Measurements from ENCODE around the gene TMPRSS2. TPM values are rescaled to one million over a fixed set of nuclear protein-coding genes. Genes with fewer than 3 reads are reported as not detected.
A peak's percentile ranks its signal among the peaks of the same experiment; 100 is the strongest.

TMPRSS2 gene
- total RNA-seq, 1 donor from 2014 or later: 83.6 TPM

- H3K9me3 ChIP-seq: no peaks in the 10 kb centered on the region
- no peak for ATAC-seq
- no peaks in the 10 kb centered on the region for H3K36me3 ChIP-seq
- peaks cover 49% of the 10 kb centered on the region for H3K27me3 ChIP-seq
- no peak overlapping the region for H3K27ac ChIP-seq
- no peak overlapping the region for H3K4me3 ChIP-seq
- TF ChIP-seq, protein P1, sequence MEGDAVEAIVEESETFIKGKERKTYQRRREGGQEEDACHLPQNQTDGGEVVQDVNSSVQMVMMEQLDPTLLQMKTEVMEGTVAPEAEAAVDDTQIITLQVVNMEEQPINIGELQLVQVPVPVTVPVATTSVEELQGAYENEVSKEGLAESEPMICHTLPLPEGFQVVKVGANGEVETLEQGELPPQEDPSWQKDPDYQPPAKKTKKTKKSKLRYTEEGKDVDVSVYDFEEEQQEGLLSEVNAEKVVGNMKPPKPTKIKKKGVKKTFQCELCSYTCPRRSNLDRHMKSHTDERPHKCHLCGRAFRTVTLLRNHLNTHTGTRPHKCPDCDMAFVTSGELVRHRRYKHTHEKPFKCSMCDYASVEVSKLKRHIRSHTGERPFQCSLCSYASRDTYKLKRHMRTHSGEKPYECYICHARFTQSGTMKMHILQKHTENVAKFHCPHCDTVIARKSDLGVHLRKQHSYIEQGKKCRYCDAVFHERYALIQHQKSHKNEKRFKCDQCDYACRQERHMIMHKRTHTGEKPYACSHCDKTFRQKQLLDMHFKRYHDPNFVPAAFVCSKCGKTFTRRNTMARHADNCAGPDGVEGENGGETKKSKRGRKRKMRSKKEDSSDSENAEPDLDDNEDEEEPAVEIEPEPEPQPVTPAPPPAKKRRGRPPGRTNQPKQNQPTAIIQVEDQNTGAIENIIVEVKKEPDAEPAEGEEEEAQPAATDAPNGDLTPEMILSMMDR (IDR thresholded peaks at IDR 0.05): no peak
- intact Hi-C loops (cut with DNase I): no loop called here
- peaks cover 6% of the 10 kb centered on the region for H3K4me1 ChIP-seq
- no peak for DNase-seq
Measured at GRCh38 chr21:41509733-41510132, 1.8 kb upstream of the TMPRSS2 start.

GRCh38 chr21:41509145-41509496 is 1.2 kb upstream of the TMPRSS2 start:
- Histone ChIP-seq H3K9me3 (no peaks in the 10 kb centered on the region), H3K27me3 (peaks cover 49% of the 10 kb centered on the region), H3K36me3 (no peaks in the 10 kb centered on the region), H3K4me1 (peaks cover 6% of the 10 kb centered on the region), H3K4me3 (no peak overlapping the region), H3K27ac (no peak overlapping the region)
- ATAC-seq: no peak
- intact Hi-C loops (cut with DNase I): no loop called here
- TF ChIP-seq, protein P1 (IDR thresholded peaks at IDR 0.05): no peak
- no peak for DNase-seq

DNA sequence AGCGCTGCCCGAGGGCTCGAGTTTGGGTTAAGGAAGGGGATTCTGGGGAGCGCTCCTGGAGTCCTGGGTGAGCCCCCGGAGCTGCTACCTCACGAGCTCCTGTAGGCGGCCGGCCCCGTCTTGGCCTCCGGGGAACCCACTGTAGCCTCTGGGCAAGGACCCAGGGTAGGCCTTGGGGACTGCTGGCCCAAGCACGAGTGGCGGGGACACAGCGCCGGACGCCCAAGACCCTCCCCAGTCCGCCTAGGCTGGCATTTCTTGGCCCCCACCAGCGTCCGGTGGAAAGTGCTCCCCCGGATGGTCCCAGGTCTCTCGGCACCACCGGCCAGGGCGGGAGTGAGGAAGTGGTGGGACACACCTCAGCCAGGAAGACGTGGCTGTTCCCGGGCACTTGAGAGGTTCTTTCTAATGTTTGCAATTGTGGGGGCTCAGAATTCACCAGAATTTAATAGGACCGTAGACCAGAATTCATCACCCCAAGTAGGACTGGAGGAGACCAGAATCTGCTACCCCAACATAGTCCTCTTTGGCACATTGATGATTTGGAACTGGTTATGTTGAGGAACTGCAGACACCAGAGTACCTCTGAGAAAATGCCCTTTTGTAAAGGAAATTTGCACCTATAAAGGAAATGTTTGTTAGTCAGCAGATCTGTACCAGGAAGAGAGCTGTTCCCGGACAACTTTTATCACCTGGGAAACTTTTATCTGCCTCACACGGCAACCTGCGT is 622 bp upstream of the TMPRSS2 start:
- Histone ChIP-seq H3K4me3 (peak overlapping the region; percentile 52), H3K36me3 (no peaks in the 10 kb centered on the region), H3K9me3 (no peaks in the 10 kb centered on the region), H3K27me3 (peaks cover 49% of the 10 kb centered on the region), H3K27ac (peak overlapping the region; percentile 78), H3K4me1 (peaks cover 6% of the 10 kb centered on the region)
- DNase-seq (no peak), ATAC-seq (peak; percentile 43)
- intact Hi-C loops (cut with DNase I): no loop called here
- TF ChIP-seq, protein P1 (IDR thresholded peaks at IDR 0.05): no peak

GRCh38 chr21:41506611-41507520 is 1.1 kb downstream of the TMPRSS2 start:
- Histone ChIP-seq H3K4me3 (peak overlapping the region; percentile 52), H3K36me3 (no peaks in the 10 kb centered on the region), H3K27ac (peak overlapping the region; percentile 80), H3K27me3 (peaks cover 49% of the 10 kb centered on the region), H3K4me1 (peaks cover 6% of the 10 kb centered on the region), H3K9me3 (no peaks in the 10 kb centered on the region)
- intact Hi-C loops (cut with DNase I): no loop called here
- ATAC-seq: peak; percentile 57
- DNase-seq: peak; percentile 83
- TF ChIP-seq, protein P1 (IDR thresholded peaks at IDR 0.05): no peak

DNA sequence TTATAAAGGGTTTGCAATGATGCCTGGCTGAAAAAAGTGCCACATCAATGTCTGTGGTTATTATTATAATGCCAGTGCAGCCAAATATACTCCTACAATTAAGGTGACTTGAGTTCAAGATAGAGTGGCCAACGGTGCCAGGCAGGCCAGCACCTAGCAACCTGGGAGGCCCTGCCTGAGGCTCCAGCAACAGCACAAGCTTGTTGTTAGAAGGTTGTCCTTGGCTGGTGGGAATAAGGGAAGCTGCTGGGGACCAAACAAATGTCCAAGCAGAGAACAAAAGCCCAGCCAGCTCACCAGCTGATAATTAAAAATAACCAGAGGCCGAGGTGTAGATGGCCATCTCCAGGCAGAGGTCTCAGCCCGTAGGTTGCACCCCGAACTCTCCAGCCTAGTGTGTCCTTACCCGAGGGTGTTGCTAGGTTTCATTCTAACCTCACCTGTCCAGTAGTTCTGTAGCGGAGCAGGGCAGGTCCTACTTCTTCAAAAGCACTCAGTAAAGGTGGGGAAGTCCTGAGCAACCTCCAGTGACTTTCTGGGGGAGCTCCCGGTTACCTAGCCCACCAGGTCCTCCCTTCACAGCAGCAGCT is 1.9 kb downstream of the TMPRSS2 start:
- intact Hi-C loops (cut with DNase I): no loop called here
- TF ChIP-seq, protein P1 (IDR thresholded peaks at IDR 0.05): no peak
- H3K27me3 ChIP-seq: peaks cover 49% of the 10 kb centered on the region
- DNase-seq (no peak), ATAC-seq (no peak)
- no peaks in the 10 kb centered on the region for H3K36me3 ChIP-seq
- H3K4me1 ChIP-seq: peaks cover 6% of the 10 kb centered on the region
- H3K4me3 ChIP-seq: peak overlapping the region; percentile 52
- H3K27ac ChIP-seq: peak overlapping the region; percentile 80
- no peaks in the 10 kb centered on the region for H3K9me3 ChIP-seq
